NB4 (cell line): ENCODE measurements around the gene ANKH.
"Not testable (repeated sequence)": the region's sequence is repeated elsewhere in the genome, so short reads cannot be mapped to it uniquely, and the experiment has no call there.

Experiments
- CTCF ChIP-seq: IDR thresholded peaks from one replicate; pipeline ENCODE4 v1.5.1; 2012; ENCODE audit warnings: low read depth, low read length
- MAX ChIP-seq: IDR thresholded peaks from 2 replicates; pipeline ENCODE4 v1.6.1; 2011; ENCODE audit warnings: low read depth, low read length
- POLR2A ChIP-seq: IDR thresholded peaks from 2 replicates; pipeline ENCODE4 v1.6.1; 2011; ENCODE audit warnings: mild to moderate bottlenecking; ENCODE audit not compliant: insufficient read length; ENCODE audit errors: extremely low read depth

GRCh38 chr5:14797385-14797784, 74.2 kb downstream of the ANKH start:
- not testable (repeated sequence) for TF ChIP-seq CTCF, MAX, POLR2A
